Measurements from ENCODE around the gene DNAJC11.

DNAJC11 gene

DNA sequence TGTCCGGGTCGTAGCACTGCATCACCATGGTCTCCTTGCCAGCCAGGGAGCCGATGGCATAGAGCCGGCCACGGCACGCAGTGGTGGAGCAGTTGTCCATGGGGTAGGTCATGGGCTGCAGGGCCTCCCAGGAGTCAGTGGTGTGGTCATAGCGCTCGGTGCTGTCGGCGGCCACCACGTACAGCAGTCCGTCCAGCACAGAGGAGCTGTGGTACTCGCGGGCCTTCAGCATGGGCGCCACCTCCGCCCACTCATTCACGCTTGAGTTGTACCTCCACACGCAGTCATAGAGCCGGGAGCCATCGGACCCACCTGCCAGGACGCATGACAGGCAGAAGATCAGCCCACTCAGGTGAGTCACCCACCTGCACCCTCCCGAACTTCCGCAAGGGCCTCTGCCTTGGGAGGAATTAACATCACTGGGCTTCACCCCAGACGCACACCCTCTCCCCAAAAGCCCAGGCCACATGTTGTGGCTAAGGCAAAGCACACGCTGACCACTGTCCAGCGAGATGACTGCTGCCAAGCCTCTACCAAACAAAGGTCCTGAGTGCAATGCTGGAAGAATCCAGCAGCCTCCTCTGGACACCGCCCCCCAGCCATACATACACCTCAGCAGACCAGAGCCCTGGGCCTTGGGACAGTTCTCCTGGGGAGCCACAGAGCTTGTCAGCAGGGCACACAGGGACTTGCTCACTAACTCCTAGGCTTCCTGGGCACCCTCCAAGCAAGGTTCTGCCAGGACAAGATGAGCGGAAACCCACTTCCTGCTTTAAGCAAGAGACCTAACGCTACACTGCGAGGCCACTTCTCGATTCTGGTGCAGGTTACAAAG is 102.3 kb downstream of the DNAJC11 start:
- H3K4me3 ChIP-seq (ENCODE audit: low read length) = peak overlapping the region; percentile 71; the same call in 1 of the 2 replicates
- no peak for TF ChIP-seq ZNF274 (IDR thresholded peaks at IDR 0.05; ENCODE audit: low read depth, low read length)

DNA sequence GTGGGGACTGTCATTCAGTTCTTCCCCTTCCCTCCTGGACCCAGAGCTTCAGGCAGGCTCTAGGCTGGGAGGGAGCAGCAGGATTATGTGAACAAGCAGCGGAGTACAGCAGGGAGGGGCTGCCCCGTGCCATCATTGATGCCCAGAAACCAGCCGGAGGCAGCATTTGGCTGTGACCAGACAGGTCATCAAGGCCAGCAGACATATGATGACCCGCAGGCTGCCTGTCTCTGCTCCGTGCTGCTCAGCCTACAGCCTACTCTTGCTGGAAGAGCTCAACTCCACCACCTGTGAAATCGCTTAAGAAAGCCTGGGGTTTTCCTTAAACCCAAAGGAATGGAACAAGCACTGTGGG is 103.9 kb downstream of the DNAJC11 start:
- no peak overlapping the region for H3K4me3 ChIP-seq (ENCODE audit: low read length)
- no peak for TF ChIP-seq ZNF274 (IDR thresholded peaks at IDR 0.05; ENCODE audit: low read depth, low read length)

- TF ChIP-seq ZNF274 (IDR thresholded peaks at IDR 0.05; ENCODE audit: low read depth, low read length) = no peak
- H3K4me3 ChIP-seq (ENCODE audit: low read length) = no peak overlapping the region
These were observed 104.5 kb downstream of the DNAJC11 start for GRCh38 chr1:6596886-6597776.

- no peak for TF ChIP-seq ZNF274 (IDR thresholded peaks at IDR 0.05; ENCODE audit: low read depth, low read length)
These were observed 105.3 kb downstream of the DNAJC11 start for GRCh38 chr1:6596351-6596750.

GRCh38 chr1:6594977-6595740 is 106.5 kb downstream of the DNAJC11 start:
- H3K4me3 ChIP-seq (ENCODE audit: low read length) = no peak overlapping the region
- TF ChIP-seq ZNF274 (IDR thresholded peaks at IDR 0.05; ENCODE audit: low read depth, low read length) = no peak

More at GRCh38 chr1:6596351-6596750, 105.3 kb downstream of the DNAJC11 start:
- no peak overlapping the region for H3K4me3 ChIP-seq (ENCODE audit: low read length)

DNA sequence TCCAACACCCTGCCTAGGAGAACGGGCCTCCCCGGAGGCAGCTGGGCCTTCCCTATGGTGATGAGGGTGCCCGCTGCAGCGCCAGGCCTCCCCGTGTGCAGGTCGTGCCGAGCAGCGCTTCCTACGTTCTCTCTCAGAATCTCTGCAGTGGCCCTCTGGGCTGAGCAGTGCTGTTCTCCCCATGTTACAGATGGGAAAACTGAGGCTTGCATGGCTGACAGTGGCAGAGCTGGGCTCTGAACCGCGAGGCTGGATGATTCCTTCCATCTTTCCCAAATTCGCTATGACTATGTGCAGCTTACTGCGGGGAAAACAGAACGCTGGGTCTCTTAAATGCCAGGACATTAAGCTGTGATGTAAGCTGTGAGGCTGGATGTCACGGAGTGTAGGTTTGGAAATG is 107.8 kb downstream of the DNAJC11 start:
- H3K4me3 ChIP-seq (ENCODE audit: low read length) = no peak overlapping the region
- no peak for TF ChIP-seq ZNF274 (IDR thresholded peaks at IDR 0.05; ENCODE audit: low read depth, low read length)

DNA sequence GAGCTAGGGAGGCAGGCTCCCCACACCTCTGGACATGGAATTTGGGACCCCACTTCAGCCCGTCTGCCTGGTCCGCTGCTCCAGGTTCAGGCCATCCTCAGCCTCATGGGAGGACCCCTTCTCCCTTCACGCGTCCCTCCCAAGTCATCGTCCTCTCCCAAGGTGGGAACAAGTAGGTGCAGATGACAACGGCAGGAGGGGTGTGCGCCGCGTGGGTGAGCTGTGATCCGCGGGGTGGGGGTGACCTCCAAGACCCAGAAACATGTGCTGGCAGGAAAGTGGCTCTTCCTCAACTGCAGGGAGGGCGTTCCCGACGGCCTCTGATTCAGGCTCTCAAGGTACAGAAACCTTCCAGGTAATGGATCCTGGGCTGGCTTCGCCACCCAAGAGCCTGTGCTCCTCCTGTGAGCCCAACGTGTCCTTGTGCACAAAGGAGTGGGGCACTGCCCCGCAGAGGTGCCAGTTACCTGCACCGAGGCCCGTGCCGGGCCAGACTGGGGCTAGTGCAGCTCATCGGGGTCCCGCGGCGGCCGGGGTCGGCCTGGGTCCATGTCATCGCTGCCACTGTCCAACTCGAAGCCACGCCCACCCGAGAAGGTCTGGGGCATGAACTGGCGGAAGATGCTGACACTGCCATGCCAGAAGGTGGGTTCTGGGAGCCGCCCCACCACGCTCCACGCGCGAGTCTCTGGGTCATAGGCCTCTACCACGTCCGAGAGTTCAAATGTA is 108.6 kb downstream of the DNAJC11 start:
- no peak overlapping the region for H3K4me3 ChIP-seq (ENCODE audit: low read length)
- no peak for TF ChIP-seq ZNF274 (IDR thresholded peaks at IDR 0.05; ENCODE audit: low read depth, low read length)

GRCh38 chr1:6592441-6592840 is 109.2 kb downstream of the DNAJC11 start:
- no peak for TF ChIP-seq ZNF274 (IDR thresholded peaks at IDR 0.05; ENCODE audit: low read depth, low read length)

DNA sequence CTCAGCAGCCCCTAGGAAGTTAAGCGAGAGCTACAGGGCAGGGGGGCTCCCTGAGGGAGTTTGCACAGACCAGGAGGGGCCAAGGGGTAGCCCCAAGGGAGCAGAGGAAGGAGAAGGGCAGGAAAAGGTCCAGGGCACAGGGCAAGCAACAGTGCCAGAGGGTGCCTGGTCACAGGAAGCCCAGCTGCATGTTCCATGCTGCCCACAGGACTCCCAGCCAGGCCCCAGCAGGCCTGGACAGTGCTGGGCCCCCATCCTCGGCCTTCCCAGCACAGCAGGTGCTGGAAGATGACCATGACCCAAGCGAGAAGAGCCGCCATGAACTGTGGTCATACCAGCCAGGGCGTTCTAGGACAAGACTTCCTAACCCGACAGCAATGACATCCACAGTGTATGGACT is 110.0 kb downstream of the DNAJC11 start:
- TF ChIP-seq ZNF274 (IDR thresholded peaks at IDR 0.05; ENCODE audit: low read depth, low read length) = no peak
- H3K4me3 ChIP-seq (ENCODE audit: low read length) = no peak overlapping the region

More at GRCh38 chr1:6592441-6592840, 109.2 kb downstream of the DNAJC11 start:
- no peak overlapping the region for H3K4me3 ChIP-seq (ENCODE audit: low read length)

GRCh38 chr1:6591222-6591621 is 110.4 kb downstream of the DNAJC11 start:
- TF ChIP-seq ZNF274 (IDR thresholded peaks at IDR 0.05; ENCODE audit: low read depth, low read length) = no peak
- H3K4me3 ChIP-seq (ENCODE audit: low read length) = no peak overlapping the region

DNA sequence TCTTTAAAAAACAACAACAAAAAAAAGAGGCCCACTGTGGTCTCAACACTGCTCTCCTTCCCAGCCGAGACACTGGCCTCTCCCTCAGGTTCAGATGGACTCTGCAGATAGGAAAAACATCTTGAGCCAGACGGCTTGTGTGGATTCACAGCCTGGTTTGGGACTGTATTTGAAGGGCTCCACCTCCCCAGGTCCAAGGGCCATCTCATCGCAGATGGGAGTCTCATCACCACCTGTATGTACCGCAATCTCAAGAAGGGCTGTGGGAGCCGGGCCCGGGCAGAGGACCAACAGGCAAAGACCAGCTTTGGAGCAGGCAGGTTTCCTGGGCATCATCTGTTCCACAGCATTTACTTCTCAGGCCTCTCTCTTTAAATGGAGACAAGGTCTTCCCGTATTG is 111.6 kb downstream of the DNAJC11 start:
- no peak for TF ChIP-seq ZNF274 (IDR thresholded peaks at IDR 0.05; ENCODE audit: low read depth, low read length)
- no peak overlapping the region for H3K4me3 ChIP-seq (ENCODE audit: low read length)

DNA sequence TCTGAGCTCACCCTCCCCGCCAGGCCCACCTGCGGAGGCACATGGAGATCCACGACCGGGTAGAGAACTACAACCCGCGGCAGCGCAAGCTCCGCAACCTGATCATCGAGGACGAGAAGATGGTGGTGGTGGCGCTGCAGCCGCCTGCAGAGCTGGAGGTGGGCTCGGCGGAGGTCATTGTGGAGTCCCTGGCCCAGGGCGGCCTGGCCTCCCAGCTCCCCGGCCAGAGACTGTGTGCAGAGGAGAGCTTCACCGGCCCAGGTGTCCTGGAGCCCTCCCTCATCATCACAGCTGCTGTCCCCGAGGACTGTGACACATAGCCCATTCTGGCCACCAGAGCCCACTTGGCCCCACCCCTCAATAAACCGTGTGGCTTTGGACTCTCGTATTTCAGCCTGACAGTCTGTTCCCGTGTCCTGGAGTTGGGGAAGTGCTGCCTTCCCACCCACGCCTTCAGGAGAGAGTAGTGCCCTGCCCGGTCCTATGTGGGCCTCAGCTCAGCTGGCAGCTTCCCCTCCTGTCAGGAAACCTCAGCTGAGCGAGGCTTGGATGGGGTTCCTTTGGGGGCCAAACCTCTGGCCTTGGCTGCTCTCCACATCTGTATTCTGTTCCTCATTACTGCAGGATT is 112.6 kb downstream of the DNAJC11 start:
- H3K4me3 ChIP-seq (ENCODE audit: low read length) = no peak overlapping the region
- TF ChIP-seq ZNF274 (IDR thresholded peaks at IDR 0.05; ENCODE audit: low read depth, low read length) = no peak

All from GM08714 (cell line).